Smooth muscle cell (in vitro differentiated cells): ENCODE results near the gene ZNF362. TPM values are rescaled to one million over a fixed set of nuclear protein-coding genes. Genes with fewer than 3 reads are reported as not detected.

ENCODE experiments used
- DNase-seq: peaks from one replicate; lab custom pipeline; 2025; ENCODE audit not compliant: unreplicated experiment; lab: John Stamatoyannopoulos, UW
- H2AFZ ChIP-seq: fragments of 200-600 bp; sonication (generic); 2 replicates; pipeline ENCODE4 v1.6.0; 2016; ENCODE audit warnings: antibody characterized with exemption, low read depth, mild to moderate bottlenecking
- H3F3A ChIP-seq: fragments of 200-600 bp; sonication (generic); 2 replicates; pipeline ENCODE4 v1.6.0; 2017; ENCODE audit warnings: antibody characterized with exemption, low read depth
- H3K27ac ChIP-seq: fragments of 200-600 bp; sonication (generic); 2 replicates; pipeline ENCODE4 v1.5.1; 2016; ENCODE audit warnings: low read depth, mild to moderate bottlenecking
- H3K27me3 ChIP-seq: fragments of 200-600 bp; sonication (generic); 2 replicates; pipeline ENCODE4 v1.6.1; 2016; ENCODE audit warnings: low read depth, mild to moderate bottlenecking
- H3K36me3 ChIP-seq: fragments of 200-600 bp; sonication (generic); 2 replicates; pipeline ENCODE4 v1.5.1; 2016; ENCODE audit warnings: low read depth
- H3K4me1 ChIP-seq: fragments of 200-600 bp; sonication (generic); 2 replicates; pipeline ENCODE4 v1.5.1; 2016; ENCODE audit warnings: low read depth
- H3K4me2 ChIP-seq: fragments of 200-600 bp; sonication (generic); 2 replicates; pipeline ENCODE4 v1.6.0; 2016; ENCODE audit warnings: mild to moderate bottlenecking
- H3K4me3 ChIP-seq: fragments of 200-600 bp; sonication (generic); 2 replicates; pipeline ENCODE4 v1.5.1; 2016; ENCODE audit warnings: mild to moderate bottlenecking
- H3K79me2 ChIP-seq: fragments of 200-600 bp; sonication (generic); 2 replicates; pipeline ENCODE4 v1.6.0; 2016; ENCODE audit warnings: low read depth, mild to moderate bottlenecking
- H3K9ac ChIP-seq: fragments of 200-600 bp; sonication (generic); 2 replicates; pipeline ENCODE4 v1.6.0; 2016; ENCODE audit warnings: low read depth
- H3K9me3 ChIP-seq: fragments of 200-600 bp; sonication (generic); replicated peaks from 2 replicates; pipeline ENCODE4 v1.5.1; 2016; ENCODE audit warnings: low read depth
- H4K20me1 ChIP-seq: fragments of 200-600 bp; sonication (generic); 2 replicates; pipeline ENCODE4 v1.6.0; 2016; ENCODE audit warnings: low read depth
- WGBS: methylation state at CpG from one replicate; pipeline ENCODE4 v1.1.7; 2016; ENCODE audit warnings: low lambda C conversion rate; 5-methylcytosine and 5-hydroxymethylcytosine counted together
- polyA plus RNA-seq: library from polyadenylated mRNA; unstranded; fragments of >200 nt; fragmentation: Nextera tagmentation; extraction: Ambion mirVana; gene quantifications from 2 replicates; pipeline ENCODE4 v1.2.1, GENCODE V29; 2016
- total RNA-seq: library from RNA; depleted of rRNA; stranded (reverse); fragments of >200 nt; gene quantifications from 2 replicates; pipeline ENCODE4 v1.2.3, GENCODE V29; 2014
- TF ChIP-seq, protein P1 (sequence below): fragments of 200-600 bp; sonication (generic); IDR thresholded peaks from 2 replicates; pipeline ENCODE4 v1.5.1; 2017; ENCODE audit warnings: borderline replicate concordance, mild to moderate bottlenecking, antibody characterized with exemption; ENCODE audit not compliant: insufficient read depth, poor library complexity, severe bottlenecking

ZNF362 gene
- total and polyA plus RNA-seq, 2 experiments from 2014 or later = 30.0 to 38.2 TPM

GRCh38 chr1:33244143-33244808, 12.0 kb upstream of the ZNF362 start:
- TF ChIP-seq, protein P1, sequence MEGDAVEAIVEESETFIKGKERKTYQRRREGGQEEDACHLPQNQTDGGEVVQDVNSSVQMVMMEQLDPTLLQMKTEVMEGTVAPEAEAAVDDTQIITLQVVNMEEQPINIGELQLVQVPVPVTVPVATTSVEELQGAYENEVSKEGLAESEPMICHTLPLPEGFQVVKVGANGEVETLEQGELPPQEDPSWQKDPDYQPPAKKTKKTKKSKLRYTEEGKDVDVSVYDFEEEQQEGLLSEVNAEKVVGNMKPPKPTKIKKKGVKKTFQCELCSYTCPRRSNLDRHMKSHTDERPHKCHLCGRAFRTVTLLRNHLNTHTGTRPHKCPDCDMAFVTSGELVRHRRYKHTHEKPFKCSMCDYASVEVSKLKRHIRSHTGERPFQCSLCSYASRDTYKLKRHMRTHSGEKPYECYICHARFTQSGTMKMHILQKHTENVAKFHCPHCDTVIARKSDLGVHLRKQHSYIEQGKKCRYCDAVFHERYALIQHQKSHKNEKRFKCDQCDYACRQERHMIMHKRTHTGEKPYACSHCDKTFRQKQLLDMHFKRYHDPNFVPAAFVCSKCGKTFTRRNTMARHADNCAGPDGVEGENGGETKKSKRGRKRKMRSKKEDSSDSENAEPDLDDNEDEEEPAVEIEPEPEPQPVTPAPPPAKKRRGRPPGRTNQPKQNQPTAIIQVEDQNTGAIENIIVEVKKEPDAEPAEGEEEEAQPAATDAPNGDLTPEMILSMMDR = no peak
- 40% methylated on average over 5 of the region's 5 CpGs for WGBS
- no peak for DNase-seq
- Histone ChIP-seq H3K27ac (peak overlapping the region; percentile 74), H3K4me1 (no peaks in the 10 kb centered on the region), H3K9me3 (no peaks in the 10 kb centered on the region), H3K9ac (peak overlapping the region; percentile 3), H3K27me3 (no peaks in the 10 kb centered on the region), H3K79me2 (no peaks in the 10 kb centered on the region), H3K4me2 (no peak overlapping the region), H3K36me3 (no peaks in the 10 kb centered on the region), H2AFZ (peak overlapping the region; percentile 49), H3K4me3 (no peak overlapping the region), H4K20me1 (no peaks in the 10 kb centered on the region), H3F3A (no peaks in the 10 kb centered on the region)

DNA sequence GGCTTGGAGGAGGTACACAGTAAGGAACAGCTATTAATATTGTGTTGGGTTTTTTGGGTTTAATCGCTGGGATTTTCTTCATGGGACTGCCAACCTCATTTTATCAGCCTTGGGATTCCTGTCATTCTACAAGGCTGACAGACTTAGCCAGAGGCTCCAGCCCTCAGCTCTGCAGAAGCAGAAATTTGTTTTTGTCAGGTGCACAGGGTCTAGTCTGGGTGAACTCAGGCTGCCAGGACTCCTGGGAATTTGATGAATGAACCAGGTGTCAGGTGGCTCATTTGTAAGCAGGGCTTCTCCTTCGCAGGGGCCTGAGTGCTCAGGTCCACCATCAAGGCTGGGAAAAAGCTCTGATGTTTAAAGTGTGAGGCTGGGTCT, 11.5 kb upstream of the ZNF362 start:
- no peaks in the 10 kb centered on the region for H3K4me1 ChIP-seq
- WGBS = 67% methylated on average over 2 of the region's 2 CpGs

DNA sequence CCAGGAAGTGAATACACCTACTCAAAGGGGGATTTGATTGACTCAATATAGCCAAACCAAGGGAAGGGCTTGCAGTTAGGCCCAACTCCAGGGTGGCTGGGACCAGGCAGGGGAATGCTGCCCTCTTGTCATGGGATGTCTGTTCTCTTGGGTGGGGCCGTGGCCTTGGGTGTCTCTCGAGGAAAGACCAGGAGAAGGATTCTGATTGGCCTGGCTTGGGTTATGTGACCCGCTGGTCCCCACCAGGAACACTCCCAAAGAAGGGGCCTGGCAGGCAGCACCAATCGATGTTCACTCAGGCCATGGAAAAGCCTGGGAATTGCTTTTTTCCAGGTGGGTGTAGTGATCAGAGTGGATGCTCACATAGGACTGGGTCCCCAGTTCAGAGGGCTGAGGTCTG, 10.1 kb upstream of the ZNF362 start:
- Histone ChIP-seq H3K27ac (no peak overlapping the region), H3K9me3 (no peaks in the 10 kb centered on the region), H3K4me3 (no peak overlapping the region), H3K79me2 (no peaks in the 10 kb centered on the region), H3K4me2 (no peak overlapping the region), H4K20me1 (no peaks in the 10 kb centered on the region), H3F3A (no peaks in the 10 kb centered on the region), H3K9ac (no peak overlapping the region), H3K4me1 (no peaks in the 10 kb centered on the region), H3K36me3 (no peaks in the 10 kb centered on the region), H2AFZ (no peak overlapping the region), H3K27me3 (no peaks in the 10 kb centered on the region)
- 78% methylated on average over 4 of the region's 4 CpGs for WGBS
- DNase-seq = no peak
- TF ChIP-seq, protein P1 = no peak

More for the DNA sequence above, 11.5 kb upstream of the ZNF362 start:
- Histone ChIP-seq H3K36me3 (no peaks in the 10 kb centered on the region), H3K9me3 (no peaks in the 10 kb centered on the region), H3K4me2 (no peak overlapping the region), H4K20me1 (no peaks in the 10 kb centered on the region), H3K9ac (no peak overlapping the region), H3F3A (no peaks in the 10 kb centered on the region), H3K79me2 (no peaks in the 10 kb centered on the region), H2AFZ (no peak overlapping the region), H3K27me3 (no peaks in the 10 kb centered on the region), H3K4me3 (no peak overlapping the region), H3K27ac (peak overlapping the region; percentile 74)
- TF ChIP-seq, protein P1 = no peak
- no peak for DNase-seq

DNA sequence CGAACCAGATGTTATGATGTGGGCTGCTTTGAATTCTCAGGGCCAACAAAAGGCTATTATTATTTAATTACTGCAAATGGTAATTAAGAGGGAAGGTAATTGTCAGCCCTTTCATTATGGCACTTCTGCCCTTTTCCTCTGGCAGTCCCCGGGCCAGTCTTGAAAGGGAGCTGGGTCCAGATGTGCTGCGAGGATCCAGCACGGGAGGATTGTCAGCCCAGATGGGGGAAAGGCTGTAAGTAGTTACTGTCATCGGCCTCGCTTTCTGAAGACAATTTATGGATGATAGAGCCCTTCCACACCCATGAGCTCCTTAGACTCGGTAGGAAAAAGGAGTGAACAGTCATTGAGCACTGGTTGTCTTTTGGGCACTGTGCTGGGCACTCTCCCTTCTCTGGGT, 8.7 kb upstream of the ZNF362 start:
- 62% methylated on average over 7 of the region's 7 CpGs for WGBS
- no peaks in the 10 kb centered on the region for H3K9me3 ChIP-seq
- no peak for DNase-seq

More for the DNA sequence above, 8.7 kb upstream of the ZNF362 start:
- H3K9ac ChIP-seq = no peak overlapping the region
- no peaks in the 10 kb centered on the region for H3K36me3 ChIP-seq
- TF ChIP-seq, protein P1 = no peak
- H3K4me1 ChIP-seq = no peaks in the 10 kb centered on the region
- H3K27ac ChIP-seq = no peak overlapping the region
- H3K27me3 ChIP-seq = no peaks in the 10 kb centered on the region
- no peaks in the 10 kb centered on the region for H3F3A ChIP-seq
- no peak overlapping the region for H3K4me3 ChIP-seq
- H3K4me2 ChIP-seq = no peak overlapping the region
- H3K79me2 ChIP-seq = no peaks in the 10 kb centered on the region
- no peak overlapping the region for H2AFZ ChIP-seq
- H4K20me1 ChIP-seq = no peaks in the 10 kb centered on the region
